ENCODE measurements around the gene PRKG1. TPM values are rescaled to one million over a fixed set of nuclear protein-coding genes. Genes with fewer than 3 reads are reported as not detected.

Gene PRKG1
- total RNA-seq, 1 experiment from 2014 or later = 0.21 TPM

GRCh38 chr10:51638211-51638610, 563.9 kb downstream of the PRKG1 start:
- Mint-ChIP-seq H3K27ac (ENCODE audit: unreplicated experiment) (no peak overlapping the region), H3K27me3 (ENCODE audit: unreplicated experiment) (no peaks in the 10 kb centered on the region), H3K36me3 (ENCODE audit: insufficient read depth, unreplicated experiment) (no peaks in the 10 kb centered on the region), H3K4me3 (ENCODE audit: low read depth, unreplicated experiment) (no peak overlapping the region), H3K9me3 (ENCODE audit: low read depth, unreplicated experiment) (peaks cover 3% of the 10 kb centered on the region), H3K4me1 (ENCODE audit: low read depth, unreplicated experiment) (no peaks in the 10 kb centered on the region)
- CTCF ChIA-PET = no interaction called here
- DNase-seq = no peak
- BruUV-seq (replicated peaks) = no TSS peak
- TF ChIP-seq, protein P1, sequence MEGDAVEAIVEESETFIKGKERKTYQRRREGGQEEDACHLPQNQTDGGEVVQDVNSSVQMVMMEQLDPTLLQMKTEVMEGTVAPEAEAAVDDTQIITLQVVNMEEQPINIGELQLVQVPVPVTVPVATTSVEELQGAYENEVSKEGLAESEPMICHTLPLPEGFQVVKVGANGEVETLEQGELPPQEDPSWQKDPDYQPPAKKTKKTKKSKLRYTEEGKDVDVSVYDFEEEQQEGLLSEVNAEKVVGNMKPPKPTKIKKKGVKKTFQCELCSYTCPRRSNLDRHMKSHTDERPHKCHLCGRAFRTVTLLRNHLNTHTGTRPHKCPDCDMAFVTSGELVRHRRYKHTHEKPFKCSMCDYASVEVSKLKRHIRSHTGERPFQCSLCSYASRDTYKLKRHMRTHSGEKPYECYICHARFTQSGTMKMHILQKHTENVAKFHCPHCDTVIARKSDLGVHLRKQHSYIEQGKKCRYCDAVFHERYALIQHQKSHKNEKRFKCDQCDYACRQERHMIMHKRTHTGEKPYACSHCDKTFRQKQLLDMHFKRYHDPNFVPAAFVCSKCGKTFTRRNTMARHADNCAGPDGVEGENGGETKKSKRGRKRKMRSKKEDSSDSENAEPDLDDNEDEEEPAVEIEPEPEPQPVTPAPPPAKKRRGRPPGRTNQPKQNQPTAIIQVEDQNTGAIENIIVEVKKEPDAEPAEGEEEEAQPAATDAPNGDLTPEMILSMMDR (IDR thresholded peaks at IDR 0.05; ENCODE audit: unreplicated experiment) = no peak
- intact Hi-C loops (cut with micrococcal nuclease; ENCODE audit: unreplicated experiment) = no loop called here

DNA sequence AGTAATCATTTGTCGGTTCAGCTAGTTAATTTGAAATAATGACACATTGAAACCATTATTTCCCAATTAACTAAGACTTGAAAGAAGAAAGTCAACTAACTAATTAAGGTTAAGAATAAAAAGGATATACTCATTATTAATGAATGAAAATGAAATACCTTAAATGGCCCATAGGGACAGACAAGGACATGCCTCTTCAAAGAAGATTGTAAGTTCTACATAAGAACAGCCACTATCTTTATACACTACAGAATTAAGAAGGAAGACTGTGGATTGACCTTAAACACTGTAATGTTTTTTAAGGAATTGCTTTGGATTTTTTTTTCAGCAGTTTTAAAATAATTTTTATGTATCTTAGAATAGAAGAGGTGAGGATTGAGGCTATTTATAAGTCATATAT, 564.5 kb downstream of the PRKG1 start:
- no peak overlapping the region for H3K4me3 Mint-ChIP-seq (ENCODE audit: low read depth, unreplicated experiment)
- CTCF ChIA-PET = no interaction called here
- BruUV-seq (replicated peaks) = no TSS peak
- no peak for DNase-seq
- no peaks in the 10 kb centered on the region for H3K36me3 Mint-ChIP-seq (ENCODE audit: insufficient read depth, unreplicated experiment)
- peaks cover 3% of the 10 kb centered on the region for H3K9me3 Mint-ChIP-seq (ENCODE audit: low read depth, unreplicated experiment)
- H3K27ac Mint-ChIP-seq (ENCODE audit: unreplicated experiment) = no peak overlapping the region
- intact Hi-C loops (cut with micrococcal nuclease; ENCODE audit: unreplicated experiment) = no loop called here
- no peaks in the 10 kb centered on the region for H3K4me1 Mint-ChIP-seq (ENCODE audit: low read depth, unreplicated experiment)
- no peaks in the 10 kb centered on the region for H3K27me3 Mint-ChIP-seq (ENCODE audit: unreplicated experiment)
- TF ChIP-seq, protein P1 (IDR thresholded peaks at IDR 0.05; ENCODE audit: unreplicated experiment) = no peak

GRCh38 chr10:51640120-51640819, 566.0 kb downstream of the PRKG1 start:
- no TSS peak for BruUV-seq (replicated peaks)
- TF ChIP-seq, protein P1 (IDR thresholded peaks at IDR 0.05; ENCODE audit: unreplicated experiment) = no peak
- no peak for DNase-seq
- H3K27me3 Mint-ChIP-seq (ENCODE audit: unreplicated experiment) = no peaks in the 10 kb centered on the region
- no peaks in the 10 kb centered on the region for H3K4me1 Mint-ChIP-seq (ENCODE audit: low read depth, unreplicated experiment)
- H3K4me3 Mint-ChIP-seq (ENCODE audit: low read depth, unreplicated experiment) = no peak overlapping the region
- H3K36me3 Mint-ChIP-seq (ENCODE audit: insufficient read depth, unreplicated experiment) = no peaks in the 10 kb centered on the region
- intact Hi-C loops (cut with micrococcal nuclease; ENCODE audit: unreplicated experiment) = no loop called here
- H3K27ac Mint-ChIP-seq (ENCODE audit: unreplicated experiment) = no peak overlapping the region
- H3K9me3 Mint-ChIP-seq (ENCODE audit: low read depth, unreplicated experiment) = no peaks in the 10 kb centered on the region
- CTCF ChIA-PET = no interaction called here

- CTCF ChIA-PET = interaction anchor here (1.0 kb wide), 1 partner anchor 38 kb away, joined by 3 read pairs; no protein-coding TSS in a partner anchor
- H3K9me3 Mint-ChIP-seq (ENCODE audit: low read depth, unreplicated experiment) = no peaks in the 10 kb centered on the region
- intact Hi-C loops (cut with micrococcal nuclease; ENCODE audit: unreplicated experiment) = no loop called here
- no TSS peak for BruUV-seq (replicated peaks)
- H3K27me3 Mint-ChIP-seq (ENCODE audit: unreplicated experiment) = no peaks in the 10 kb centered on the region
- H3K4me3 Mint-ChIP-seq (ENCODE audit: low read depth, unreplicated experiment) = no peak overlapping the region
- no peak for DNase-seq
- no peaks in the 10 kb centered on the region for H3K36me3 Mint-ChIP-seq (ENCODE audit: insufficient read depth, unreplicated experiment)
- TF ChIP-seq, protein P1 (IDR thresholded peaks at IDR 0.05; ENCODE audit: unreplicated experiment) = no peak
- no peaks in the 10 kb centered on the region for H3K4me1 Mint-ChIP-seq (ENCODE audit: low read depth, unreplicated experiment)
- H3K27ac Mint-ChIP-seq (ENCODE audit: unreplicated experiment) = no peak overlapping the region
Measured at GRCh38 chr10:51642581-51642980, 568.3 kb downstream of the PRKG1 start.
